ENCODE data around the gene CYP27C1.

Gene CYP27C1

GRCh38 chr2:127143841-127144782, 76.0 kb downstream of the CYP27C1 start:
- no peak for TF ChIP-seq CTCF (IDR thresholded peaks at IDR 0.05; ENCODE audit: poor library complexity, severe bottlenecking)
- Histone ChIP-seq H3K9me3 (ENCODE audit: severe bottlenecking) (no peaks in the 10 kb centered on the region), H3K4me3 (ENCODE audit: severe bottlenecking) (no peak overlapping the region), H3K27ac (ENCODE audit: poor library complexity, severe bottlenecking) (peak overlapping the region; percentile 98), H3K27me3 (ENCODE audit: insufficient read depth, poor library complexity, severe bottlenecking) (no peaks in the 10 kb centered on the region), H3K4me1 (ENCODE audit: insufficient read depth, poor library complexity, severe bottlenecking) (peaks cover 28% of the 10 kb centered on the region), H3K36me3 (ENCODE audit: low read depth) (no peaks in the 10 kb centered on the region)
- DNase-seq (ENCODE audit: low spot score) = no peak
- ATAC-seq (ENCODE audit: low read depth) = peak; percentile 54

GRCh38 chr2:127142663-127143630, 77.2 kb downstream of the CYP27C1 start:
- peaks cover 21% of the 10 kb centered on the region for H3K4me1 ChIP-seq (ENCODE audit: insufficient read depth, poor library complexity, severe bottlenecking)
- TF ChIP-seq CTCF (IDR thresholded peaks at IDR 0.05; ENCODE audit: poor library complexity, severe bottlenecking) = no peak
- DNase-seq (ENCODE audit: low spot score) = no peak

GRCh38 chr2:127140538-127140937, 79.6 kb downstream of the CYP27C1 start:
- Histone ChIP-seq H3K9me3 (ENCODE audit: severe bottlenecking) (no peaks in the 10 kb centered on the region), H3K27ac (ENCODE audit: poor library complexity, severe bottlenecking) (no peak overlapping the region), H3K27me3 (ENCODE audit: insufficient read depth, poor library complexity, severe bottlenecking) (no peaks in the 10 kb centered on the region), H3K4me3 (ENCODE audit: severe bottlenecking) (no peak overlapping the region), H3K36me3 (ENCODE audit: low read depth) (no peaks in the 10 kb centered on the region), H3K4me1 (ENCODE audit: insufficient read depth, poor library complexity, severe bottlenecking) (peaks cover 17% of the 10 kb centered on the region)
- TF ChIP-seq CTCF (IDR thresholded peaks at IDR 0.05; ENCODE audit: poor library complexity, severe bottlenecking) = no peak
- no peak for DNase-seq (ENCODE audit: low spot score)
- no peak for ATAC-seq (ENCODE audit: low read depth)

More at GRCh38 chr2:127142663-127143630, 77.2 kb downstream of the CYP27C1 start:
- Histone ChIP-seq H3K36me3 (ENCODE audit: low read depth) (no peaks in the 10 kb centered on the region), H3K9me3 (ENCODE audit: severe bottlenecking) (no peaks in the 10 kb centered on the region), H3K4me3 (ENCODE audit: severe bottlenecking) (no peak overlapping the region), H3K27me3 (ENCODE audit: insufficient read depth, poor library complexity, severe bottlenecking) (no peaks in the 10 kb centered on the region), H3K27ac (ENCODE audit: poor library complexity, severe bottlenecking) (peak overlapping the region; percentile 98)
- no peak for ATAC-seq (ENCODE audit: low read depth)

GRCh38 chr2:127139766-127140165, 80.3 kb downstream of the CYP27C1 start:
- Histone ChIP-seq H3K9me3 (ENCODE audit: severe bottlenecking) (no peaks in the 10 kb centered on the region), H3K4me1 (ENCODE audit: insufficient read depth, poor library complexity, severe bottlenecking) (peaks cover 11% of the 10 kb centered on the region), H3K27me3 (ENCODE audit: insufficient read depth, poor library complexity, severe bottlenecking) (no peaks in the 10 kb centered on the region), H3K4me3 (ENCODE audit: severe bottlenecking) (no peak overlapping the region), H3K27ac (ENCODE audit: poor library complexity, severe bottlenecking) (no peak overlapping the region), H3K36me3 (ENCODE audit: low read depth) (no peaks in the 10 kb centered on the region)
- DNase-seq (ENCODE audit: low spot score) (no peak), ATAC-seq (ENCODE audit: low read depth) (peak; percentile 50; the same call in 2 of the 3 replicates)
- no peak for TF ChIP-seq CTCF (IDR thresholded peaks at IDR 0.05; ENCODE audit: poor library complexity, severe bottlenecking)

All from RWPE2 (cell line).